ENCODE data around the gene ATAD3A.

DNA sequence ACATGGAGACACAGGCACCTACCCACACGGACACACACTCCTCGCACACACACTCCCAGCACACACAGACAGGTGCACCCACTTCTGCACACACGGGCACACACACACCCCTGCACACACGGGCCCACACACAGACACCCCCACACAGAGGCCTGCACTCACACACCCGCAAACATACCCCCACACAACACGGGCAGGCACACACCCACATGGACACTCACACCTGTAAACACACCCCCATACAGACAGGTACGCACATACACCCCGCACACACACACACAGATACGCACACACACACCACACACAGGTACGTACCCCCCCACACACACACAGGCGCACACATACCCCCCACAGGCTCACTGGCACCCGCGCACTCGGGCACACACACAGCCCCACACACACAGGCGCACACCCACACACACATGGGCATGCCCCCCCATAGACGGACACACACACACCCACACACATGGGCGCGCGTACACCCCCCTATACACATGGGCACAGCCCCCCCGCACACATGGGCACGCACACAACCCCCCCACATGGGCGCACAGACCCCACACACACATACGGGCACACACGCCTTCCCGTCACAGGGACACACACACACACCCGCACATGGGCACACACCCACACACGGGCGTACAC lies 6.1 kb downstream of the ATAD3A start:
- no peak for TF ChIP-seq YY1 (IDR thresholded peaks at IDR 0.05; ENCODE audit: insufficient read depth, insufficient read length)
- no peak for TF ChIP-seq ZNF274 (IDR thresholded peaks at IDR 0.05; ENCODE audit: low read depth, low read length)
- TF ChIP-seq SUZ12 (IDR thresholded peaks at IDR 0.05; ENCODE audit: extremely low read depth, insufficient read depth, insufficient read length): no peak

Measured in NT2/D1 (cell line).